Right ventricle myocardium inferior (tissue), 1 donor: ENCODE data around the gene ITGA8. TPM values are rescaled to one million over a fixed set of nuclear protein-coding genes. Genes with fewer than 3 reads are reported as not detected.
A peak's percentile ranks its signal among the peaks of the same experiment; 100 is the strongest.
"Not testable (repeated sequence)": the region's sequence is repeated elsewhere in the genome, so short reads cannot be mapped to it uniquely, and the experiment has no call there.

ENCODE experiments used
- ATAC-seq: fragments of 200-7000 bp; cut with Tn5 transposase; one replicate; pipeline ENCODE4 v1.9.1; 2020; ENCODE audit warnings: mild to moderate bottlenecking, moderate library complexity
- DNase-seq: peaks from one replicate; pipeline ENCODE4 v3.0.0; 2021; ENCODE audit errors: missing footprints
- intact Hi-C: fragments of 100-400 bp; cut with DNase I; formaldehyde crosslinking; loops from one replicate; pipeline ENCODE4 v1.11.0; 2022
- total RNA-seq: library from RNA; stranded (reverse); fragmentation: NEBNext Ultra II Directional; extraction: Animal tissue kit (Norgen Biotek cat#: 25700); gene quantifications from one replicate; pipeline ENCODE4 v1.2.1, GENCODE V29; 2021
- donor health status: DM: no; HTN: yes; CAD: no; lungs with severe emphysema.

ITGA8 gene
- total RNA-seq, 1 donor from 2014 or later: 1.7 TPM

- intact Hi-C loops: no loop called here
- DNase-seq (no peak), ATAC-seq (no peak)
Observed at GRCh38 chr10:15541376-15541775, 178.3 kb downstream of the ITGA8 start.

- DNase-seq (no peak), ATAC-seq (no peak)
- intact Hi-C loops: no loop called here
Observed at GRCh38 chr10:15540727-15541126, 179.0 kb downstream of the ITGA8 start.

- DNase-seq: no peak
- intact Hi-C loops: no loop called here
- no peak for ATAC-seq
Observed at GRCh38 chr10:15539262-15539661, 180.5 kb downstream of the ITGA8 start.

- ATAC-seq, intact Hi-C loops, DNase-seq: not testable (repeated sequence)
Observed at GRCh38 chr10:15534928-15535538, 184.7 kb downstream of the ITGA8 start.

GRCh38 chr10:15531927-15532722 lies 187.6 kb downstream of the ITGA8 start:
- ATAC-seq (no peak), DNase-seq (no peak)
- intact Hi-C loops: no loop called here

- ATAC-seq (no peak), DNase-seq (no peak)
- intact Hi-C loops: no loop called here
Observed at GRCh38 chr10:15528859-15529239, 190.9 kb downstream of the ITGA8 start.

- ATAC-seq: no peak
- intact Hi-C loops: no loop called here
- no peak for DNase-seq
Observed at GRCh38 chr10:15526754-15527153, 193.0 kb downstream of the ITGA8 start.

- DNase-seq (no peak), ATAC-seq (no peak)
- intact Hi-C loops: no loop called here
Observed at GRCh38 chr10:15521328-15521903, 198.3 kb downstream of the ITGA8 start.

GRCh38 chr10:15518250-15518649 lies 201.5 kb downstream of the ITGA8 start:
- ATAC-seq: no peak
- no peak for DNase-seq
- intact Hi-C loops: no loop called here

- no peak for DNase-seq
- intact Hi-C loops: no loop called here
- ATAC-seq: no peak
Observed at GRCh38 chr10:15516256-15517085, 203.3 kb downstream of the ITGA8 start.

- intact Hi-C loops: no loop called here
- ATAC-seq (peak; percentile 23), DNase-seq (no peak)
Observed at GRCh38 chr10:15515202-15515601, 204.5 kb downstream of the ITGA8 start.

GRCh38 chr10:15510963-15511362 lies 208.8 kb downstream of the ITGA8 start:
- intact Hi-C loops: no loop called here
- DNase-seq (no peak), ATAC-seq (no peak)

GRCh38 chr10:15505329-15505728 lies 214.4 kb downstream of the ITGA8 start:
- DNase-seq (no peak), ATAC-seq (no peak)
- intact Hi-C loops: no loop called here

- DNase-seq (no peak), ATAC-seq (no peak)
- intact Hi-C loops: no loop called here
Observed at GRCh38 chr10:15504101-15504840, 215.5 kb downstream of the ITGA8 start.

GRCh38 chr10:15494850-15495506 lies 224.7 kb downstream of the ITGA8 start:
- intact Hi-C loops: no loop called here
- no peak for DNase-seq
- no peak for ATAC-seq

- ATAC-seq: no peak
- no peak for DNase-seq
- intact Hi-C loops: no loop called here
Observed at GRCh38 chr10:15491856-15492642, 227.7 kb downstream of the ITGA8 start.

GRCh38 chr10:15489431-15489830 lies 230.3 kb downstream of the ITGA8 start:
- intact Hi-C loops: no loop called here
- no peak for DNase-seq
- ATAC-seq: no peak
